ENCODE results near the gene CPXM2. TPM values are rescaled to one million over a fixed set of nuclear protein-coding genes. Genes with fewer than 3 reads are reported as not detected.

The CPXM2 gene
- total RNA-seq, 5 donors from 2014 or later (not counting 1 experiment from before 2014, with no cell fraction given): not detected

GRCh38 chr10:123869020-123869414 is 22.6 kb downstream of the CPXM2 start:
- no peaks in the 10 kb centered on the region for H3K9me3 Mint-ChIP-seq
- no peak overlapping the region for H3K27ac ChIP-seq (ENCODE audit: low read length)
- H3K27me3 Mint-ChIP-seq: peaks cover 0 to 19% of the 10 kb centered on the region in 2 donors
- no peaks in the 10 kb centered on the region for H3K4me1 ChIP-seq (ENCODE audit: control insufficient read depth in 1 of 2, extremely low read depth in 1 of 2, insufficient read depth in 2 of 2, low read length in 2 of 2)
- no peaks in the 10 kb centered on the region for H3K9me3 ChIP-seq
- DNase-seq: no peak
- H3K4me3 ChIP-seq (ENCODE audit: control insufficient read depth in 1 of 2, extremely low read depth in 1 of 2, low read length in 1 of 2): no peak overlapping the region
- no peak for ATAC-seq (replicated peaks in 1 of 4)
- CTCF ChIA-PET: no interaction called here
- H3K36me3 ChIP-seq (ENCODE audit: control insufficient read depth in 2 of 2, extremely low read depth in 1 of 2, insufficient read depth in 1 of 2, low read length in 1 of 2): no peaks in the 10 kb centered on the region
- H3K4me3 Mint-ChIP-seq: no peak overlapping the region
- 80% methylated on average over 2 of the region's 7 CpGs for WGBS (ENCODE audit: insufficient coverage)
- POLR2A ChIA-PET: interaction anchor here in 1 of 2 donors (0.6 kb wide), 1 partner anchor 1598 kb away, joined by 4 read pairs; the partner anchor contains the start of gene BTBD16
- no peak overlapping the region for H3K27ac Mint-ChIP-seq
- H3K27me3 ChIP-seq (replicated peaks in 1 of 2; ENCODE audit: control insufficient read depth in 2 of 2, extremely low read depth in 1 of 2, insufficient read depth in 2 of 2, low read length in 1 of 2): peaks cover 0 to 12% of the 10 kb centered on the region in 2 experiments
- no peaks in the 10 kb centered on the region for H3K4me1 Mint-ChIP-seq
- no peaks in the 10 kb centered on the region for H3K36me3 Mint-ChIP-seq

- Mint-ChIP-seq H3K9me3 (no peaks in the 10 kb centered on the region), H3K4me1 (no peaks in the 10 kb centered on the region), H3K4me3 (no peak overlapping the region), H3K27me3 (peaks cover 0 to 19% of the 10 kb centered on the region in 2 donors), H3K36me3 (no peaks in the 10 kb centered on the region), H3K27ac (no peak overlapping the region)
- 79% methylated on average over 12 of the region's 15 CpGs for WGBS (ENCODE audit: insufficient coverage)
- no peak overlapping the region for H3K4me3 ChIP-seq (ENCODE audit: control insufficient read depth in 1 of 2, extremely low read depth in 1 of 2, low read length in 1 of 2)
- no peaks in the 10 kb centered on the region for H3K9me3 ChIP-seq
- H3K4me1 ChIP-seq (ENCODE audit: control insufficient read depth in 1 of 2, extremely low read depth in 1 of 2, insufficient read depth in 2 of 2, low read length in 2 of 2): no peaks in the 10 kb centered on the region
- ChIA-PET POLR2A (no interaction called here), CTCF (no interaction called here)
- H3K27ac ChIP-seq (ENCODE audit: low read length): no peak overlapping the region
- DNase-seq (no peak), ATAC-seq (replicated peaks in 1 of 4) (no peak)
- peaks cover 0 to 12% of the 10 kb centered on the region in 2 experiments for H3K27me3 ChIP-seq (replicated peaks in 1 of 2; ENCODE audit: control insufficient read depth in 2 of 2, extremely low read depth in 1 of 2, insufficient read depth in 2 of 2, low read length in 1 of 2)
- no peaks in the 10 kb centered on the region for H3K36me3 ChIP-seq (ENCODE audit: control insufficient read depth in 2 of 2, extremely low read depth in 1 of 2, insufficient read depth in 1 of 2, low read length in 1 of 2)
Measured at GRCh38 chr10:123868038-123869019, 23.3 kb downstream of the CPXM2 start.

- DNase-seq (no peak), ATAC-seq (replicated peaks in 1 of 4) (no peak)
- Mint-ChIP-seq H3K9me3 (no peaks in the 10 kb centered on the region), H3K27me3 (peaks cover 5 to 19% of the 10 kb centered on the region in 2 donors), H3K4me3 (no peak overlapping the region), H3K4me1 (no peaks in the 10 kb centered on the region), H3K27ac (no peak overlapping the region), H3K36me3 (no peaks in the 10 kb centered on the region)
- Histone ChIP-seq H3K27ac (ENCODE audit: low read length) (no peak overlapping the region), H3K27me3 (replicated peaks in 1 of 2; ENCODE audit: control insufficient read depth in 2 of 2, extremely low read depth in 1 of 2, insufficient read depth in 2 of 2, low read length in 1 of 2) (peaks cover 0 to 12% of the 10 kb centered on the region in 2 experiments), H3K4me3 (ENCODE audit: control insufficient read depth in 1 of 2, extremely low read depth in 1 of 2, low read length in 1 of 2) (no peak overlapping the region), H3K4me1 (ENCODE audit: control insufficient read depth in 1 of 2, extremely low read depth in 1 of 2, insufficient read depth in 2 of 2, low read length in 2 of 2) (no peaks in the 10 kb centered on the region), H3K36me3 (ENCODE audit: control insufficient read depth in 2 of 2, extremely low read depth in 1 of 2, insufficient read depth in 1 of 2, low read length in 1 of 2) (no peaks in the 10 kb centered on the region), H3K9me3 (no peaks in the 10 kb centered on the region)
- POLR2A ChIA-PET: no interaction called here
- CTCF ChIA-PET: no interaction called here
- WGBS (ENCODE audit: insufficient coverage): 54% methylated on average over 5 of the region's 6 CpGs
Measured at GRCh38 chr10:123865880-123866279, 25.7 kb downstream of the CPXM2 start.

- no peaks in the 10 kb centered on the region for H3K9me3 ChIP-seq
- ChIA-PET CTCF (no interaction called here), POLR2A (no interaction called here)
- peaks cover 5 to 17% of the 10 kb centered on the region in 2 donors for H3K27me3 Mint-ChIP-seq
- H3K27me3 ChIP-seq (replicated peaks in 1 of 2; ENCODE audit: control insufficient read depth in 2 of 2, extremely low read depth in 1 of 2, insufficient read depth in 2 of 2, low read length in 1 of 2): peaks cover 0 to 12% of the 10 kb centered on the region in 2 experiments
- no peaks in the 10 kb centered on the region for H3K36me3 ChIP-seq (ENCODE audit: control insufficient read depth in 2 of 2, extremely low read depth in 1 of 2, insufficient read depth in 1 of 2, low read length in 1 of 2)
- WGBS (ENCODE audit: insufficient coverage): 95% methylated on average over 5 of the region's 9 CpGs
- H3K36me3 Mint-ChIP-seq: no peaks in the 10 kb centered on the region
- no peak overlapping the region for H3K27ac Mint-ChIP-seq
- no peaks in the 10 kb centered on the region for H3K4me1 Mint-ChIP-seq
- no peaks in the 10 kb centered on the region for H3K4me1 ChIP-seq (ENCODE audit: control insufficient read depth in 1 of 2, extremely low read depth in 1 of 2, insufficient read depth in 2 of 2, low read length in 2 of 2)
- H3K4me3 ChIP-seq (ENCODE audit: control insufficient read depth in 1 of 2, extremely low read depth in 1 of 2, low read length in 1 of 2): no peak overlapping the region
- H3K4me3 Mint-ChIP-seq: no peak overlapping the region
- DNase-seq (no peak), ATAC-seq (replicated peaks in 1 of 4) (no peak)
- H3K27ac ChIP-seq (ENCODE audit: low read length): no peak overlapping the region
- no peaks in the 10 kb centered on the region for H3K9me3 Mint-ChIP-seq
Measured at GRCh38 chr10:123865350-123865749, 26.3 kb downstream of the CPXM2 start.

- ATAC-seq (replicated peaks in 1 of 4) (no peak), DNase-seq (no peak)
- ChIA-PET CTCF (no interaction called here), POLR2A (no interaction called here)
- H3K36me3 ChIP-seq (ENCODE audit: control insufficient read depth in 2 of 2, extremely low read depth in 1 of 2, insufficient read depth in 1 of 2, low read length in 1 of 2): no peaks in the 10 kb centered on the region
- H3K27ac Mint-ChIP-seq: no peak overlapping the region
- H3K27me3 ChIP-seq (replicated peaks in 1 of 2; ENCODE audit: control insufficient read depth in 2 of 2, extremely low read depth in 1 of 2, insufficient read depth in 2 of 2, low read length in 1 of 2): peaks cover 0 to 9% of the 10 kb centered on the region in 2 experiments
- H3K4me3 Mint-ChIP-seq: no peak overlapping the region
- no peak overlapping the region for H3K4me3 ChIP-seq (ENCODE audit: control insufficient read depth in 1 of 2, extremely low read depth in 1 of 2, low read length in 1 of 2)
- no peaks in the 10 kb centered on the region for H3K4me1 Mint-ChIP-seq
- H3K27me3 Mint-ChIP-seq: peaks cover 5 to 16% of the 10 kb centered on the region in 2 donors
- H3K4me1 ChIP-seq (ENCODE audit: control insufficient read depth in 1 of 2, extremely low read depth in 1 of 2, insufficient read depth in 2 of 2, low read length in 2 of 2): no peaks in the 10 kb centered on the region
- WGBS (ENCODE audit: insufficient coverage): 97% methylated on average over 4 of the region's 9 CpGs
- no peak overlapping the region for H3K27ac ChIP-seq (ENCODE audit: low read length)
- H3K9me3 ChIP-seq: no peaks in the 10 kb centered on the region
- no peaks in the 10 kb centered on the region for H3K36me3 Mint-ChIP-seq
- H3K9me3 Mint-ChIP-seq: no peaks in the 10 kb centered on the region
Measured at GRCh38 chr10:123864923-123865322, 26.7 kb downstream of the CPXM2 start.

GRCh38 chr10:123863721-123864482 is 27.7 kb downstream of the CPXM2 start:
- Mint-ChIP-seq H3K27me3 (peaks cover 5 to 10% of the 10 kb centered on the region in 2 donors), H3K4me1 (no peaks in the 10 kb centered on the region), H3K9me3 (no peaks in the 10 kb centered on the region), H3K4me3 (no peak overlapping the region), H3K27ac (no peak overlapping the region), H3K36me3 (no peaks in the 10 kb centered on the region)
- H3K27ac ChIP-seq (ENCODE audit: low read length): no peak overlapping the region
- ChIA-PET POLR2A (no interaction called here), CTCF (no interaction called here)
- WGBS (ENCODE audit: insufficient coverage): 75% methylated on average over 12 of the region's 12 CpGs
- DNase-seq (no peak), ATAC-seq (replicated peaks in 1 of 4) (no peak)
- H3K4me1 ChIP-seq (ENCODE audit: control insufficient read depth in 1 of 2, extremely low read depth in 1 of 2, insufficient read depth in 2 of 2, low read length in 2 of 2): no peaks in the 10 kb centered on the region
- no peaks in the 10 kb centered on the region for H3K9me3 ChIP-seq
- no peak overlapping the region for H3K4me3 ChIP-seq (ENCODE audit: control insufficient read depth in 1 of 2, extremely low read depth in 1 of 2, low read length in 1 of 2)
- H3K36me3 ChIP-seq (ENCODE audit: control insufficient read depth in 2 of 2, extremely low read depth in 1 of 2, insufficient read depth in 1 of 2, low read length in 1 of 2): no peaks in the 10 kb centered on the region
- peaks cover 0 to 9% of the 10 kb centered on the region in 2 experiments for H3K27me3 ChIP-seq (replicated peaks in 1 of 2; ENCODE audit: control insufficient read depth in 2 of 2, extremely low read depth in 1 of 2, insufficient read depth in 2 of 2, low read length in 1 of 2)

Data from T-cell (primary cell).